ENCODE results near the gene SOCS6. TPM values are rescaled to one million over a fixed set of nuclear protein-coding genes. Genes with fewer than 3 reads are reported as not detected.

SOCS6 gene
- total and polyA plus RNA-seq, 2 donors (not counting 1 experiment from before 2014, with no cell fraction given): 0.25 to 0.99 TPM

DNA sequence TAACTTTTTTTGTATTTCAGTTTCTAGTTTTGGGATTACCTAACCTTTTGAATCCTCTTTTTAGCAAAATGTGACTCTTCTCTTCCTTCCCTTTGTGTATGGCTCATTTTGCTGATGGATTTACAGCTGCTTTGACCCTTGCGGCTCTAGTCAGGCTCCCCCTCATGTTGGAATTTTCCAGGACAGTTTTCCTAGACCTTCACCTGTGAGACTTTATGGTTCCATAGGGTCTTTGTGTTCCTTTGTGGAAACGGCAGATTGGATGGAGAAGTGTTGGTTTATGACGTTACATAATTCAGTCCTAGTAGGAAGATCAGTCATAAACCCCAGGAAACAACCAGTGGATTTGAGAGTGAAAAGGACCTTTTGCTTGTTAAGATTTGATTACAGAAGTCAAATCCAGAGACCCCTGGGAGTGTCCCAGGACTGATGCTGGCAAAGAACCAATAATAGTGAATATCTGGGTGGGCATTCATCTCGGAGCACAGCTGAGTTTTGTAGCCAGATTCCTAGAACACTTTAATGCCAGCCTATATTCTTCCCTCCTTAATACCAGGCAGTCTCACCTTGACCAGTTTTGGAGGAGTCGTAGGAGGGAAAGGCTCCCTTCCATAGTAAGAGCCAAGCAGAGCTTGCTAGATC is 42.7 kb downstream of the SOCS6 start:
- Mint-ChIP-seq H3K4me3 (no peak overlapping the region), H3K9me3 (ENCODE audit: insufficient read depth) (no peaks in the 10 kb centered on the region), H3K27ac (no peak overlapping the region), H3K4me1 (peaks cover 3% of the 10 kb centered on the region), H3K27me3 (no peaks in the 10 kb centered on the region)
- ChIA-PET CTCF (no interaction called here), POLR2A (no interaction called here)
- WGBS (ENCODE audit: insufficient coverage): 100% methylated on average over 3 of the region's 5 CpGs
- Histone ChIP-seq H3K9ac (ENCODE audit: low read length) (no peak overlapping the region), H3K4me1 (ENCODE audit: control insufficient read depth in 2 of 2, insufficient read depth in 2 of 2, low read length in 2 of 2) (no peaks in the 10 kb centered on the region), H3K79me2 (ENCODE audit: control insufficient read depth, insufficient read depth, low read length) (no peaks in the 10 kb centered on the region), H2AFZ (ENCODE audit: insufficient read depth, low read depth, low read length, poor library complexity, severe bottlenecking) (no peak overlapping the region), H3K4me3 (ENCODE audit: control extremely low read depth in 1 of 5, extremely low read depth in 1 of 5, insufficient read depth in 1 of 5, low read depth in 2 of 5, low read length in 4 of 5) (no peak overlapping the region), H3K4me2 (replicated peaks; ENCODE audit: low read depth, low read length, poor library complexity, severe bottlenecking) (no peak overlapping the region), H3K36me3 (replicated peaks in 1 of 2; ENCODE audit: control extremely low read depth in 1 of 2, control insufficient read depth in 1 of 2, extremely low read depth in 1 of 2, insufficient read depth in 2 of 2, low read length in 1 of 2) (no peaks in the 10 kb centered on the region), H3K27me3 (replicated peaks in 1 of 4; ENCODE audit: control extremely low read depth in 1 of 4, control insufficient read depth in 3 of 4, insufficient read depth in 4 of 4, low read length in 3 of 4) (no peaks in the 10 kb centered on the region), H3K27ac (ENCODE audit: low read length in 2 of 2) (no peak overlapping the region), H4K20me1 (ENCODE audit: control insufficient read depth, insufficient read depth, low read length, poor library complexity, severe bottlenecking) (no peaks in the 10 kb centered on the region), H3K9me3 (ENCODE audit: control extremely low read depth in 1 of 3, control insufficient read depth in 2 of 3, insufficient read depth in 1 of 3, low read length in 2 of 3) (peaks cover 0 to 6% (median 0%) of the 10 kb centered on the region in 3 donors)
- intact Hi-C loops (cut with micrococcal nuclease): no loop called here
- ATAC-seq (ENCODE audit: low read depth) (no peak), DNase-seq (no peak)
- no peak for TF ChIP-seq EZH2 (IDR thresholded peaks at IDR 0.05; ENCODE audit: borderline replicate concordance, insufficient read depth, low read depth, low read length, poor library complexity, severe bottlenecking)
- TF ChIP-seq CTCF (IDR thresholded peaks at IDR 0.05): no peak

DNA sequence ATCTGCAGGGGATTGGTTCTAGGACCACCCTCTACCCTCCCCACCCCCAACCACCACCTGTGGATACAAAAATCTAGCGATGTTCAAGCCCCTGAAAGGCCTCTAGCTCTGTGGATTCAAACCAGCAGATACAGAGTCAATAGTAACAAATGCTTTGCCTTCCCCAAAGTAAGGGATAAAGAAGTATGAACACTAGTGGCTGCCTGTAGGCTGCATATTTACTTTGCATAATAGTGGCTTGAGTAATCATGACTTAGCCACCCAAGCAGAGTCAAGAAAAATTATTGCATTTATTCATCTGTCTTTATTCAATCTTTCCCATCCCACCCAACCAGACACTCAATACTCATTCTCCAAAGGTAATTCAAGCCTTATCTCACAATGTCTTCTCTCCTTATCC is 43.8 kb downstream of the SOCS6 start:
- DNase-seq: no peak
- ChIA-PET CTCF (no interaction called here), POLR2A (no interaction called here)
- intact Hi-C loops (cut with micrococcal nuclease): no loop called here
- H4K20me1 ChIP-seq (ENCODE audit: control insufficient read depth, insufficient read depth, low read length, poor library complexity, severe bottlenecking): no peaks in the 10 kb centered on the region
- Mint-ChIP-seq H3K4me1 (peaks cover 3% of the 10 kb centered on the region), H3K27me3 (no peaks in the 10 kb centered on the region), H3K4me3 (no peak overlapping the region), H3K9me3 (ENCODE audit: insufficient read depth) (no peaks in the 10 kb centered on the region), H3K27ac (no peak overlapping the region)
- peaks cover 0 to 6% (median 0%) of the 10 kb centered on the region in 3 donors for H3K9me3 ChIP-seq (ENCODE audit: control extremely low read depth in 1 of 3, control insufficient read depth in 2 of 3, insufficient read depth in 1 of 3, low read length in 2 of 3)
- no peak overlapping the region for H3K9ac ChIP-seq (ENCODE audit: low read length)
- no peaks in the 10 kb centered on the region for H3K79me2 ChIP-seq (ENCODE audit: control insufficient read depth, insufficient read depth, low read length)
- WGBS (ENCODE audit: insufficient coverage): no CpG with 5 or more reads among the region's 1 CpG
- no peak overlapping the region for H2AFZ ChIP-seq (ENCODE audit: insufficient read depth, low read depth, low read length, poor library complexity, severe bottlenecking)
- no peaks in the 10 kb centered on the region for H3K27me3 ChIP-seq (replicated peaks in 1 of 4; ENCODE audit: control extremely low read depth in 1 of 4, control insufficient read depth in 3 of 4, insufficient read depth in 4 of 4, low read length in 3 of 4)
- no peaks in the 10 kb centered on the region for H3K4me1 ChIP-seq (ENCODE audit: control insufficient read depth in 2 of 2, insufficient read depth in 2 of 2, low read length in 2 of 2)
- no peak overlapping the region for H3K27ac ChIP-seq (ENCODE audit: low read length in 2 of 2)
- no peak overlapping the region for H3K4me2 ChIP-seq (replicated peaks; ENCODE audit: low read depth, low read length, poor library complexity, severe bottlenecking)
- TF ChIP-seq CTCF (IDR thresholded peaks at IDR 0.05) (no peak), EZH2 (IDR thresholded peaks at IDR 0.05; ENCODE audit: borderline replicate concordance, insufficient read depth, low read depth, low read length, poor library complexity, severe bottlenecking) (no peak)
- ATAC-seq (ENCODE audit: low read depth): no peak
- no peaks in the 10 kb centered on the region for H3K36me3 ChIP-seq (replicated peaks in 1 of 2; ENCODE audit: control extremely low read depth in 1 of 2, control insufficient read depth in 1 of 2, extremely low read depth in 1 of 2, insufficient read depth in 2 of 2, low read length in 1 of 2)
- no peak overlapping the region for H3K4me3 ChIP-seq (ENCODE audit: control extremely low read depth in 1 of 5, extremely low read depth in 1 of 5, insufficient read depth in 1 of 5, low read depth in 2 of 5, low read length in 4 of 5)

Measured in B cell (primary cell).